CD14-positive monocyte (primary cell): ENCODE results near the gene TMEM164. TPM values are rescaled to one million over a fixed set of nuclear protein-coding genes. Genes with fewer than 3 reads are reported as not detected.

Experiments
- DNase-seq, 3 donors: peaks; one replicate each; pipeline ENCODE4 v3.0.0-alpha.2; 2011 to 2022
- H2AFZ ChIP-seq: 2 replicates; pipeline ENCODE4 v1.6.0; 2012; ENCODE audit warnings: mild to moderate bottlenecking, low read depth, low read length, inconsistent platforms; ENCODE audit not compliant: insufficient read depth, poor library complexity, severe bottlenecking
- H3K27ac ChIP-seq, 2 donors: 1 replicate in 1 of 2; 2 replicates in 1 of 2; pipeline ENCODE4 v1.5.1; 2012 to 2013; ENCODE audit warnings: low read length in 2 of 2, control low read depth in 1 of 2, inconsistent platforms in 1 of 2, low read depth in 1 of 2, mild to moderate bottlenecking in 1 of 2
- H3K27me3 ChIP-seq, 2 donors: one replicate each; pipeline versions ENCODE4 v1.6.0 to v1.6.1; 2011 to 2013; ENCODE audit warnings: low read length in 2 of 2; ENCODE audit not compliant: control insufficient read depth in 2 of 2, insufficient read depth in 2 of 2
- H3K36me3 ChIP-seq, 2 donors: replicated peaks in 1 of 2; 1 replicate in 1 of 2; 2 replicates in 1 of 2; pipeline versions ENCODE4 v1.5.1 to v1.6.1; 2012 to 2013; ENCODE audit warnings: low read length in 2 of 2, control low read depth in 1 of 2, inconsistent platforms in 1 of 2, mild to moderate bottlenecking in 1 of 2; ENCODE audit not compliant: insufficient read depth in 2 of 2, control insufficient read depth in 1 of 2
- H3K4me1 ChIP-seq, 2 donors: 1 replicate in 1 of 2; 2 replicates in 1 of 2; pipeline versions ENCODE4 v1.5.1 to v1.6.1; 2012 to 2013; ENCODE audit warnings: low read length in 2 of 2, control low read depth in 1 of 2, inconsistent platforms in 1 of 2, mild to moderate bottlenecking in 1 of 2, moderate library complexity in 1 of 2; ENCODE audit not compliant: insufficient read depth in 2 of 2, control insufficient read depth in 1 of 2
- H3K4me2 ChIP-seq: replicated peaks from 2 replicates; pipeline ENCODE3; 2012; ENCODE audit warnings: low read length, moderate library complexity, mild to moderate bottlenecking; ENCODE audit not compliant: poor library complexity, severe bottlenecking; ENCODE audit errors: extremely low read depth
- H3K4me3 ChIP-seq, 3 experiments: fragments of 200-600 bp in 1 of 3; sonication (generic) in 1 of 3; replicated peaks in 1 of 3; 1 replicate in 2 of 3; 2 replicates in 1 of 3; pipeline ENCODE4 v1.5.1; 2011 to 2013; ENCODE audit warnings: low read length in 3 of 3, mild to moderate bottlenecking in 3 of 3, control low read depth in 2 of 3, low read depth in 2 of 3, inconsistent platforms in 1 of 3, moderate library complexity in 1 of 3
- H3K79me2 ChIP-seq: 2 replicates; pipeline ENCODE4 v1.6.0; 2012; ENCODE audit warnings: mild to moderate bottlenecking, control low read depth, inconsistent platforms, low read length, moderate library complexity; ENCODE audit not compliant: insufficient read depth
- H3K9ac ChIP-seq: 2 replicates; pipeline ENCODE4 v1.6.0; 2017; ENCODE audit warnings: low read length, mild to moderate bottlenecking; ENCODE audit not compliant: insufficient read depth, poor library complexity, severe bottlenecking
- H3K9me3 ChIP-seq, 2 donors: replicated peaks in 1 of 2; 1 replicate in 1 of 2; 2 replicates in 1 of 2; pipeline versions ENCODE4 v1.5.1 to v1.6.1; 2012 to 2013; ENCODE audit warnings: low read length in 2 of 2, control low read depth in 1 of 2; ENCODE audit not compliant: control insufficient read depth in 1 of 2, insufficient read depth in 1 of 2
- H4K20me1 ChIP-seq: 2 replicates; pipeline ENCODE4 v1.6.0; 2012; ENCODE audit warnings: mild to moderate bottlenecking, low read length, control low read depth, moderate library complexity; ENCODE audit not compliant: insufficient read depth
- H3K27ac Mint-ChIP-seq, 7 donors: one replicate each; pipeline ENCODE4 v1.8.0; 2020; ENCODE audit warnings: mild to moderate bottlenecking in 7 of 7, mixed read lengths in 7 of 7, moderate library complexity in 6 of 7, inconsistent platforms in 2 of 7
- H3K27me3 Mint-ChIP-seq, 3 donors: one replicate each; pipeline ENCODE4 v1.8.0; 2021 to 2022; ENCODE audit warnings: low read depth in 3 of 3, mild to moderate bottlenecking in 3 of 3, mixed read lengths in 3 of 3, moderate library complexity in 3 of 3, inconsistent platforms in 1 of 3
- H3K36me3 Mint-ChIP-seq, 2 donors: one replicate each; pipeline ENCODE4 v1.8.0; 2020; ENCODE audit warnings: mixed read lengths in 2 of 2, inconsistent platforms in 1 of 2, mild to moderate bottlenecking in 1 of 2
- H3K4me1 Mint-ChIP-seq: one replicate; pipeline ENCODE4 v1.8.0; 2020; ENCODE audit warnings: mild to moderate bottlenecking, mixed read lengths
- H3K4me3 Mint-ChIP-seq, 2 donors: one replicate each; pipeline ENCODE4 v1.8.0; 2020; ENCODE audit warnings: mild to moderate bottlenecking in 2 of 2, mixed read lengths in 2 of 2, moderate library complexity in 1 of 2
- H3K9me3 Mint-ChIP-seq, 7 donors: one replicate each; pipeline ENCODE4 v1.8.0; 2020 to 2022; ENCODE audit warnings: mixed read lengths in 7 of 7, mild to moderate bottlenecking in 6 of 7, moderate library complexity in 6 of 7, inconsistent platforms in 2 of 7
- WGBS: methylation state at CpG from one replicate; pipeline ENCODE4 v1.1.5; 2013; ENCODE audit warnings: missing lambda C conversion rate; ENCODE audit not compliant: insufficient coverage; 5-methylcytosine and 5-hydroxymethylcytosine counted together
- intact Hi-C, 2 donors: fragments of 100-400 bp; cut with micrococcal nuclease; formaldehyde crosslinking; loops; one replicate each; pipeline versions ENCODE4 v1.15.0 to v1.15.1; 2023
- polyA plus RNA-seq, 3 donors: library from polyadenylated mRNA; depleted of rRNA in 1 of 3; unstranded in 2 of 3; stranded (reverse) in 1 of 3; fragments of 300-500 nt in 2 of 3; fragments of >200 nt in 1 of 3; fragmentation: Illumina TruSeq in 2 of 3; gene quantifications; 1 replicate in 2 of 3; 2 replicates in 1 of 3; pipeline ENCODE4 v1.2.3, GENCODE V29; 2012 to 2021
- TF ChIP-seq, protein P1 (sequence below): fragments of 200-600 bp; IDR thresholded peaks from one replicate; pipeline ENCODE4 v1.8.0; 2022; ENCODE audit warnings: antibody characterized with exemption, mild to moderate bottlenecking

The TMEM164 gene
- polyA plus RNA-seq, 3 donors, result 5.3 to 39.5 (median 7.3) TPM

GRCh38 chrX:110070970-110071369 is 68.1 kb downstream of the TMEM164 start:
- H3K9me3 Mint-ChIP-seq, result peaks cover 0 to 6% (median 2%) of the 10 kb centered on the region in 7 donors
- intact Hi-C loops, result no loop called here
- no CpG with 5 or more reads among the region's 2 CpGs for WGBS
- no peak overlapping the region for H3K27ac Mint-ChIP-seq
- no peak for DNase-seq
- H3K9ac ChIP-seq, result no peak overlapping the region
- H4K20me1 ChIP-seq, result peaks cover 8% of the 10 kb centered on the region
- H3K4me1 ChIP-seq, result no peaks in the 10 kb centered on the region
- H3K4me3 Mint-ChIP-seq, result no peak overlapping the region
- TF ChIP-seq, protein P1, sequence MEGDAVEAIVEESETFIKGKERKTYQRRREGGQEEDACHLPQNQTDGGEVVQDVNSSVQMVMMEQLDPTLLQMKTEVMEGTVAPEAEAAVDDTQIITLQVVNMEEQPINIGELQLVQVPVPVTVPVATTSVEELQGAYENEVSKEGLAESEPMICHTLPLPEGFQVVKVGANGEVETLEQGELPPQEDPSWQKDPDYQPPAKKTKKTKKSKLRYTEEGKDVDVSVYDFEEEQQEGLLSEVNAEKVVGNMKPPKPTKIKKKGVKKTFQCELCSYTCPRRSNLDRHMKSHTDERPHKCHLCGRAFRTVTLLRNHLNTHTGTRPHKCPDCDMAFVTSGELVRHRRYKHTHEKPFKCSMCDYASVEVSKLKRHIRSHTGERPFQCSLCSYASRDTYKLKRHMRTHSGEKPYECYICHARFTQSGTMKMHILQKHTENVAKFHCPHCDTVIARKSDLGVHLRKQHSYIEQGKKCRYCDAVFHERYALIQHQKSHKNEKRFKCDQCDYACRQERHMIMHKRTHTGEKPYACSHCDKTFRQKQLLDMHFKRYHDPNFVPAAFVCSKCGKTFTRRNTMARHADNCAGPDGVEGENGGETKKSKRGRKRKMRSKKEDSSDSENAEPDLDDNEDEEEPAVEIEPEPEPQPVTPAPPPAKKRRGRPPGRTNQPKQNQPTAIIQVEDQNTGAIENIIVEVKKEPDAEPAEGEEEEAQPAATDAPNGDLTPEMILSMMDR, result no peak
- no peaks in the 10 kb centered on the region for H3K27me3 ChIP-seq
- no peaks in the 10 kb centered on the region for H3K9me3 ChIP-seq
- H3K36me3 ChIP-seq, result peaks cover 11 to 43% of the 10 kb centered on the region in 2 donors
- H3K27ac ChIP-seq, result no peak overlapping the region
- peaks cover 5% of the 10 kb centered on the region for H3K79me2 ChIP-seq
- no peak overlapping the region for H3K4me3 ChIP-seq
- no peak overlapping the region for H3K4me2 ChIP-seq
- peaks cover 0 to 3% (median 2%) of the 10 kb centered on the region in 3 donors for H3K27me3 Mint-ChIP-seq
- peaks cover 33 to 42% of the 10 kb centered on the region in 2 donors for H3K36me3 Mint-ChIP-seq
- peaks cover 4% of the 10 kb centered on the region for H3K4me1 Mint-ChIP-seq
- no peak overlapping the region for H2AFZ ChIP-seq

DNA sequence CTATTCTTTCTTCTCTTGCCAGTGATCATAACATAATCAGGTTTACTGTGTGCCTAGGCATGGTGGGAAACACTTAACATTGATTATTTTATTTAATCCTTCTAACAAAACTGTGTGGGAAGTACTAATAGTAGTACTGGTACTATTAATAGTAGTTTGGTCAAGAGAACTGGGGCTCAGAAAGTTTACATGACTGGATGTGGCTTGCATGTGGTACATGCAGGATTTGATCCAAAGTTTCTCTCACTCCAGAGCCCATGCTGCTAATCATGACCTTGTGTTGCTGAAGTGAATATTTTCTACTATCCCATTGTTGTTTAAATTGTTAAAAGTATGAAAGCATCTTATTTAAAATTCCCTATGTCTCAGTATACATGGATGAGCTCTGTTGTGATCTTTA is 78.4 kb downstream of the TMEM164 start:
- no peak overlapping the region for H3K4me3 ChIP-seq
- TF ChIP-seq, protein P1, result no peak
- peaks cover 17 to 27% of the 10 kb centered on the region in 2 donors for H3K36me3 Mint-ChIP-seq
- no peak overlapping the region for H3K4me3 Mint-ChIP-seq
- peaks cover 0 to 3% of the 10 kb centered on the region in 2 donors for H3K27me3 ChIP-seq
- H3K9me3 Mint-ChIP-seq, result peaks cover 0 to 6% (median 0%) of the 10 kb centered on the region in 7 donors
- no peak overlapping the region for H3K27ac ChIP-seq
- no peak overlapping the region for H2AFZ ChIP-seq
- peaks cover 7% of the 10 kb centered on the region for H4K20me1 ChIP-seq
- peaks cover 19% of the 10 kb centered on the region for H3K4me1 Mint-ChIP-seq
- peaks cover 0 to 3% (median 1%) of the 10 kb centered on the region in 3 donors for H3K27me3 Mint-ChIP-seq
- H3K4me2 ChIP-seq, result no peak overlapping the region
- DNase-seq, result no peak
- peaks cover 6 to 13% of the 10 kb centered on the region in 2 donors for H3K36me3 ChIP-seq
- no peak overlapping the region for H3K27ac Mint-ChIP-seq
- peaks cover 9 to 10% of the 10 kb centered on the region in 2 donors for H3K4me1 ChIP-seq
- no peaks in the 10 kb centered on the region for H3K9me3 ChIP-seq
- no peak overlapping the region for H3K9ac ChIP-seq
- H3K79me2 ChIP-seq, result peaks cover 40% of the 10 kb centered on the region
- intact Hi-C loops, result loop anchor here in 1 of 2 donors (10.0 kb wide), 2 partner anchors 47 to 77 kb away; partner anchors contain the start of gene TMEM164
